ENCODE data around the gene DPM3. TPM values are rescaled to one million over a fixed set of nuclear protein-coding genes. Genes with fewer than 3 reads are reported as not detected.

DPM3 gene
- total RNA-seq, 4 donors from 2014 or later: 33.5 to 89.2 (median 65.0) TPM

GRCh38 chr1:155186067-155186793 is 45.9 kb upstream of the DPM3 start:
- H3K4me1 ChIP-seq: peaks cover 7 to 21% (median 13%) of the 10 kb centered on the region in 4 donors
- H3K9me3 ChIP-seq: no peaks in the 10 kb centered on the region
- TF ChIP-seq POLR2A (IDR thresholded peaks at IDR 0.05): no peak
- TF ChIP-seq, protein P1, sequence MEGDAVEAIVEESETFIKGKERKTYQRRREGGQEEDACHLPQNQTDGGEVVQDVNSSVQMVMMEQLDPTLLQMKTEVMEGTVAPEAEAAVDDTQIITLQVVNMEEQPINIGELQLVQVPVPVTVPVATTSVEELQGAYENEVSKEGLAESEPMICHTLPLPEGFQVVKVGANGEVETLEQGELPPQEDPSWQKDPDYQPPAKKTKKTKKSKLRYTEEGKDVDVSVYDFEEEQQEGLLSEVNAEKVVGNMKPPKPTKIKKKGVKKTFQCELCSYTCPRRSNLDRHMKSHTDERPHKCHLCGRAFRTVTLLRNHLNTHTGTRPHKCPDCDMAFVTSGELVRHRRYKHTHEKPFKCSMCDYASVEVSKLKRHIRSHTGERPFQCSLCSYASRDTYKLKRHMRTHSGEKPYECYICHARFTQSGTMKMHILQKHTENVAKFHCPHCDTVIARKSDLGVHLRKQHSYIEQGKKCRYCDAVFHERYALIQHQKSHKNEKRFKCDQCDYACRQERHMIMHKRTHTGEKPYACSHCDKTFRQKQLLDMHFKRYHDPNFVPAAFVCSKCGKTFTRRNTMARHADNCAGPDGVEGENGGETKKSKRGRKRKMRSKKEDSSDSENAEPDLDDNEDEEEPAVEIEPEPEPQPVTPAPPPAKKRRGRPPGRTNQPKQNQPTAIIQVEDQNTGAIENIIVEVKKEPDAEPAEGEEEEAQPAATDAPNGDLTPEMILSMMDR (IDR thresholded peaks at IDR 0.05): no peak
- no peak overlapping the region for H3K4me3 ChIP-seq
- no peaks in the 10 kb centered on the region for H3K36me3 ChIP-seq
- peak overlapping the region in 1 of 4 donors; percentile 60 for H3K27ac ChIP-seq
- no peaks in the 10 kb centered on the region for H3K27me3 ChIP-seq
- DNase-seq: peak in 1 of 3 donors; percentile 42

DNA sequence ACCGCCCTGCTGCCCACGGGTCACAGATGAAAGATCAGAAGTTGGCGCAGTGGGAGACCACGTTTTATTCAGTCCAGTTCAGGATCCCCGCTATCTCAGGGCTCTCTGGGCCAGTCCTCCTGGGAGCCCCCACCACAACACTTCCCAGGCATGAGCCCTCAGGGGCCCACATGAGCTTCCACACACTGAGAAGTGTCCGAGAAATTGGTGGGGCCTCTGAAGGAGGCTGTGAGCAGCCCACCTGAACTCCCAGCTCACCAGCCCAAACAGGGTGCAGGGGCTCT is 45.4 kb upstream of the DPM3 start:
- H3K4me3 ChIP-seq: no peak overlapping the region
- peaks cover 7 to 21% (median 13%) of the 10 kb centered on the region in 4 donors for H3K4me1 ChIP-seq
- H3K27ac ChIP-seq: peak overlapping the region in 2 of 4 donors; percentile 48 to 60
- TF ChIP-seq, protein P1 (IDR thresholded peaks at IDR 0.05): no peak
- TF ChIP-seq POLR2A (IDR thresholded peaks at IDR 0.05): no peak
- DNase-seq: no peak
- H3K36me3 ChIP-seq: no peaks in the 10 kb centered on the region
- no peaks in the 10 kb centered on the region for H3K27me3 ChIP-seq
- no peaks in the 10 kb centered on the region for H3K9me3 ChIP-seq

DNA sequence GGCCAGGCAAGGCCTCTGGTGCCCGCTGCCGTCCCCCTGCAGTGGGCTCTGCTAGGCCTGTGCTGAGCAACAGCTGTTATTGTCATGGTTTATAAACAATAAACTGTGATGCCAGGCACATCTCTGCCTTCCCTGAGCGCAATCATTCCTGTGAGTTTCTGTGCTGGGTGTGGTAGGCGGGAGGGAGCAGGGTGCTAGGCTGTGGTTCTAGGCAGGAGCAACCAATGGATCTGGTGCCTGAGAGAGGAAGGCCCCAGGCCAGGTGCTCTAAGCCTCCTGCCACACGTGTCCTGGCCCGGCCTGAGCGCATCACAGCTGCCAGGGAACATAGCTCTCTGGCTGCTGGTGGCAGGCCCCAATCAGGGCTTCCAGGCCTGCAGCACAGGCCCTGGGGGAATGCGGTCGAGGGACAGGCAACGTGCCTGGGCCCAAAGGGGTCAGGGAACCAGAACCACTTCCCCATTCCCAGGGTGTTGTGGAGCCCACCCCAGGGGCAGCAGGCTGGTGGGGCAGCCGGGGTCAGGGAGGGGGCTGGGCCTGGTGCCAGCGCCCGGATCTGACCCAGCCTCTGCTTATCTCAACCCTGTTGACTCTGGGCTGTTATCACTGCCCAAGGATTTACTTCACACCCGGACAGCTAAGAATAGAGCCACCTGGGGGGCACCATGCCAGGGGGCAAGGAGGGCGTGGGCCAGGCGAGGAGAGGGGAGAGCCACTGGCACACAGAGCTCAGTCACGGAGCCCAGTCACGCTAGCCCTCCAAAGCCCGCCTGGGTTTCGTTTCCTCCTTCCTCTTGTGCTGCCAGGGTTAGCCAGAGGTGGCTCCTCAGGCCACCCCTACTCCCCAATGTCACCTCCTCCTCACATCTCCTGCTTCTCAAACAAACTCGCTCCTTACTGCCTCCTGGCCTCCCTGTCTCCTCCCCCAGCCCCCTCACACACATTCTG is 44.8 kb upstream of the DPM3 start:
- peak; percentile 70 to 77 (median 72) for DNase-seq
- Histone ChIP-seq H3K27ac (peak overlapping the region; percentile 8 to 60 (median 31)), H3K36me3 (no peaks in the 10 kb centered on the region), H3K4me3 (no peak overlapping the region), H3K4me1 (peaks cover 7 to 21% (median 13%) of the 10 kb centered on the region in 4 donors), H3K9me3 (no peaks in the 10 kb centered on the region), H3K27me3 (no peaks in the 10 kb centered on the region)
- TF ChIP-seq, protein P1 (IDR thresholded peaks at IDR 0.05): no peak
- TF ChIP-seq POLR2A (IDR thresholded peaks at IDR 0.05): no peak

DNA sequence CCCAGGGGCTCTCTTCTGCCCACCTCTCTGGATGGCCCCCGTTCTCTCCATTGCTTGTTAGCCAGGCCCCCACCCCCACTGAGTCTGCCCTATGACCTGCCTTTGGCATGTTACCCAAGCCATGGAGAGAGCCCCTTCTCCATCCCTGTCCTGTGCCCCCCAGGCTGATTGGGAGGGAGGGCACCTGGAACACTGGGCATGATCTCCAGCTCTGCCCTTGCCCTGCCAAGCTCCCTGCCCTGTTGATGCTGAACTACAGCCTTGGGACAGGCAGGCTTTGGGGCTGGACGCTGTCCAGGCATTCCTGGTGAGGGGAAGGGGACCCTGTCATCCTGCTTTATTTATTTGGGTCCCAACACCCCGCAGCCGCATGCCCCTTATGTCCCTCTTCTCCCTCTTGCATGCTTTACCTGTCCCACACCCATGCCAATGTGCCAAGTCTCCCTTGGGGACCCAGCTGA is 44.0 kb upstream of the DPM3 start:
- no peak for DNase-seq
- Histone ChIP-seq H3K27me3 (no peaks in the 10 kb centered on the region), H3K4me3 (no peak overlapping the region), H3K36me3 (no peaks in the 10 kb centered on the region), H3K9me3 (no peaks in the 10 kb centered on the region), H3K27ac (peak overlapping the region in 2 of 4 donors; percentile 48 to 60), H3K4me1 (peaks cover 7 to 21% (median 13%) of the 10 kb centered on the region in 4 donors)
- TF ChIP-seq, protein P1 (IDR thresholded peaks at IDR 0.05): no peak
- TF ChIP-seq POLR2A (IDR thresholded peaks at IDR 0.05): no peak

DNA sequence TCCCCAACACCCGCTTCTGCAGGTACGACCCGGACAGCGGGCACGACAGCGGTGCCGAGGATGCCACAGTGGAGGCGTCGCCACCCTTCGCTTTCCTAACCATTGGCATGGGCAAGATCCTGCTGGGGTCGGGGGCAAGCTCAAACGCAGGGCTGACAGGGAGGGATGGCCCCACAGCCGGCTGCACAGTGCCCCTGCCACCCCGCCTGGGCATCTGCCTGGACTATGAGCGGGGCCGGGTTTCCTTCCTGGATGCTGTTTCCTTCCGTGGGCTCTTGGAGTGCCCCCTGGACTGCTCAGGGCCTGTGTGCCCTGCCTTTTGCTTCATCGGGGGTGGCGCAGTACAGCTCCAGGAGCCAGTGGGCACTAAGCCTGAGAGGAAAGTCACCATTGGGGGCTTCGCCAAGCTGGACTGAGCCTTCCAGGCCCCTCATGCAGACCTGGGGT is 43.5 kb upstream of the DPM3 start:
- no peak for TF ChIP-seq POLR2A (IDR thresholded peaks at IDR 0.05)
- TF ChIP-seq, protein P1 (IDR thresholded peaks at IDR 0.05): no peak
- no peak for DNase-seq

More for the DNA sequence above, 43.5 kb upstream of the DPM3 start:
- Histone ChIP-seq H3K36me3 (no peaks in the 10 kb centered on the region), H3K4me3 (no peak overlapping the region), H3K4me1 (peaks cover 7 to 21% (median 13%) of the 10 kb centered on the region in 4 donors), H3K27ac (no peak overlapping the region), H3K27me3 (no peaks in the 10 kb centered on the region), H3K9me3 (no peaks in the 10 kb centered on the region)
